Endothelial cell of umbilical vein (primary cell): ENCODE data around the gene SLC23A1. TPM values are rescaled to one million over a fixed set of nuclear protein-coding genes. Genes with fewer than 3 reads are reported as not detected.

Source experiments
- BruUV-seq: library from RNA; stranded (reverse); fragments of 400-500 nt; replicated peaks from 2 replicates; lab custom pipeline; 2021; lab: Mats Ljungman, UMichigan
- CTCF ChIA-PET: fragments of 300-600, 350-600 bp; sonication (Branson Sonifier 250); formaldehyde crosslinking; loops from one replicate; lab custom pipeline; 2021; ENCODE audit warnings: antibody characterized with exemption, inconsistent platforms; lab: Charles Lee
- POLR2A ChIA-PET: fragments of 300-600, 350-600 bp; sonication (Branson Sonifier 250); formaldehyde crosslinking; loops from one replicate; lab custom pipeline; 2021; ENCODE audit warnings: antibody characterized with exemption, inconsistent platforms; lab: Charles Lee
- DNase-seq: peaks from one replicate; pipeline ENCODE4 v3.0.0-alpha.2; 2011; ENCODE audit warnings: low read depth, low spot score
- FAIRE-seq: peaks from 2 replicates; lab custom pipeline; 2011; peaks lifted over from hg19 to GRCh38; lab: Jason Lieb, UNC
- H2AFZ ChIP-seq: 2 replicates; pipeline ENCODE4 v1.6.0; 2012; ENCODE audit warnings: low read depth, low read length, control low read depth, inconsistent platforms
- H3K27ac ChIP-seq: 2 replicates; pipeline ENCODE4 v1.5.1; 2011; ENCODE audit warnings: low read depth, mild to moderate bottlenecking, control low read depth, low read length, moderate library complexity; ENCODE audit not compliant: insufficient read depth
- H3K27me3 ChIP-seq, 2 experiments: 2 replicates each; pipeline versions ENCODE4 v1.6.0 to v1.6.1; 2011; ENCODE audit warnings: low read length in 2 of 2, mixed read lengths in 1 of 2; ENCODE audit not compliant: control insufficient read depth in 2 of 2, insufficient read depth in 2 of 2
- H3K36me3 ChIP-seq, 2 experiments: 2 replicates in 1 of 2; 3 replicates in 1 of 2; pipeline ENCODE4 v1.5.1; 2011; ENCODE audit warnings: low read length in 2 of 2, mild to moderate bottlenecking in 1 of 2, moderate library complexity in 1 of 2; ENCODE audit not compliant: control insufficient read depth in 2 of 2, insufficient read depth in 2 of 2; ENCODE audit errors: extremely low read depth in 1 of 2
- H3K4me1 ChIP-seq: 3 replicates; pipeline ENCODE4 v1.5.1; 2011; ENCODE audit warnings: mild to moderate bottlenecking, low read length; ENCODE audit not compliant: control insufficient read depth, insufficient read depth; ENCODE audit errors: extremely low read depth
- H3K4me2 ChIP-seq: 2 replicates; pipeline ENCODE4 v1.6.1; 2011; ENCODE audit warnings: low read length, control low read depth, mixed read lengths; ENCODE audit not compliant: insufficient read depth
- H3K4me3 ChIP-seq, 3 experiments: fragments of 200-600 bp in 1 of 3; sonication (generic), shearing (Covaris generic) in 1 of 3; replicated peaks in 1 of 3; 2 replicates each; pipeline ENCODE4 v1.5.1; 2011 to 2016; ENCODE audit warnings: control low read depth in 3 of 3, low read length in 3 of 3, mild to moderate bottlenecking in 2 of 3, inconsistent platforms in 1 of 3, low read depth in 1 of 3, moderate library complexity in 1 of 3; ENCODE audit not compliant: insufficient read depth in 1 of 3
- H3K79me2 ChIP-seq: 2 replicates; pipeline ENCODE4 v1.6.0; 2012; ENCODE audit warnings: low read length, inconsistent platforms; ENCODE audit not compliant: control insufficient read depth, insufficient read depth
- H3K9ac ChIP-seq: replicated peaks from 2 replicates; pipeline ENCODE3; 2011; ENCODE audit warnings: low read length, control low read depth; ENCODE audit not compliant: insufficient read depth; ENCODE audit errors: extremely low read depth
- H3K9me1 ChIP-seq: replicated peaks from 3 replicates; pipeline ENCODE4 v1.6.0; 2011; ENCODE audit warnings: mild to moderate bottlenecking, low read length; ENCODE audit not compliant: control insufficient read depth, insufficient read depth; ENCODE audit errors: extremely low read depth
- H3K9me3 ChIP-seq: replicated peaks from 2 replicates; pipeline ENCODE4 v1.5.1; 2012; ENCODE audit warnings: low read length, inconsistent platforms; ENCODE audit not compliant: control insufficient read depth, insufficient read depth
- H4K20me1 ChIP-seq: replicated peaks from 2 replicates; pipeline ENCODE3; 2011; ENCODE audit warnings: mild to moderate bottlenecking, low read length; ENCODE audit not compliant: control insufficient read depth, insufficient read depth; ENCODE audit errors: extremely low read depth
- CTCF ChIP-seq, 2 donors: IDR thresholded peaks; 1 replicate in 1 of 2; 2 replicates in 1 of 2; pipeline ENCODE4 v1.5.1; 2011; ENCODE audit warnings: low read length in 2 of 2, mild to moderate bottlenecking in 2 of 2, moderate library complexity in 2 of 2, control low read depth in 1 of 2, inconsistent platforms in 1 of 2, low read depth in 1 of 2; ENCODE audit not compliant: insufficient read depth in 1 of 2; ENCODE audit errors: extremely low read depth in 1 of 2
- EZH2 ChIP-seq: IDR thresholded peaks from 2 replicates; pipeline ENCODE4 v1.6.1; 2012; ENCODE audit warnings: borderline replicate concordance, low read depth, mild to moderate bottlenecking, moderate library complexity, low read length, inconsistent platforms; ENCODE audit not compliant: severe bottlenecking
- FOS ChIP-seq: IDR thresholded peaks from 2 replicates; pipeline ENCODE4 v1.6.1; 2011; ENCODE audit warnings: mild to moderate bottlenecking, low read length, moderate library complexity, borderline replicate concordance; ENCODE audit not compliant: insufficient read depth
- GATA2 ChIP-seq: IDR thresholded peaks from 2 replicates; pipeline ENCODE4 v1.7.0; 2011; ENCODE audit warnings: low read depth, mild to moderate bottlenecking, moderate library complexity, mixed read lengths, low read length; ENCODE audit not compliant: insufficient read length, insufficient read depth
- JUN ChIP-seq: IDR thresholded peaks from 2 replicates; pipeline ENCODE4 v1.6.1; 2011; ENCODE audit warnings: borderline replicate concordance, low read depth; ENCODE audit not compliant: insufficient read length, insufficient read depth
- MAX ChIP-seq: IDR thresholded peaks from 2 replicates; pipeline ENCODE4 v1.6.1; 2011; ENCODE audit not compliant: insufficient read depth, insufficient read length
- MYC ChIP-seq: IDR thresholded peaks from one replicate; pipeline ENCODE4 v1.6.1; 2011; ENCODE audit warnings: mild to moderate bottlenecking, low read depth, low read length
- POLR2A ChIP-seq: IDR thresholded peaks from 2 replicates; pipeline ENCODE4 v1.6.1; 2012; ENCODE audit warnings: low read depth, mild to moderate bottlenecking, control low read depth, low read length
- POLR2AphosphoS5 ChIP-seq: IDR thresholded peaks from 2 replicates; pipeline ENCODE4 v1.6.1; 2012; ENCODE audit warnings: low read depth, mild to moderate bottlenecking, control low read depth, low read length, moderate library complexity; ENCODE audit not compliant: insufficient read depth
- dilution Hi-C: fragments of 300-500 bp; cut with MboI; formaldehyde crosslinking; loops from one replicate; pipeline ENCODE4 v1.15.0; 2019; ENCODE audit warnings: low sequenced_read_pairs; ENCODE audit not compliant: extremely low pct_ligation_motif_present
- intact Hi-C: fragments of 100-400 bp; cut with micrococcal nuclease; formaldehyde crosslinking; loops from one replicate; pipeline ENCODE4 v1.10.0; 2022
- polyA plus RNA-seq, 4 experiments: library from polyadenylated mRNA; depleted of rRNA in 3 of 4; stranded (reverse) in 3 of 4; unstranded in 1 of 4; fragments of >200 nt; gene quantifications; 2 replicates each; pipeline versions ENCODE4 v1.2.1 to v1.2.3, GENCODE V29; 2011 to 2012; ENCODE audit warnings: missing spikeins in 1 of 4
- total RNA-seq: library from RNA; stranded (reverse); gene quantifications from 2 replicates; pipeline ENCODE4 v1.2.3, GENCODE V29; 2021

SLC23A1 gene
- total and polyA plus RNA-seq, 2 donors (not counting 3 experiments of a cell fraction or from before 2014, with no cell fraction given): not detected

GRCh38 chr5:139364466-139364865 is 18.6 kb downstream of the SLC23A1 start:
- intact Hi-C loops (no loop called here), dilution Hi-C loops (no loop called here)
- FAIRE-seq: no peak
- Histone ChIP-seq H3K79me2 (peaks cover 11% of the 10 kb centered on the region), H3K4me3 (no peak overlapping the region), H3K9me1 (no peaks in the 10 kb centered on the region), H3K27ac (no peak overlapping the region), H3K27me3 (no peaks in the 10 kb centered on the region), H3K36me3 (peaks cover 2 to 20% of the 10 kb centered on the region in 2 experiments), H3K4me2 (no peak overlapping the region), H3K9ac (no peak overlapping the region), H2AFZ (no peak overlapping the region), H4K20me1 (peaks cover 3% of the 10 kb centered on the region), H3K4me1 (no peaks in the 10 kb centered on the region), H3K9me3 (no peaks in the 10 kb centered on the region)
- TF ChIP-seq FOS (no peak), MYC (no peak), EZH2 (no peak), POLR2AphosphoS5 (no peak), JUN (no peak), CTCF (IDR thresholded peaks at IDR 0.05; ENCODE audit: extremely low read depth in 1 of 2, insufficient read depth in 1 of 2, low read depth in 1 of 2, low read length in 2 of 2) (no peak), MAX (no peak), POLR2A (no peak), GATA2 (no peak)
- CTCF ChIA-PET: interaction anchor here (2.1 kb wide), 1 partner anchor 24 kb away, joined by 5 read pairs; no protein-coding TSS in a partner anchor
- DNase-seq: no peak
- POLR2A ChIA-PET: no interaction called here
- BruUV-seq: no TSS peak
